Spleen (tissue), 11 donors: ENCODE results near the gene DNMT3B. TPM values are rescaled to one million over a fixed set of nuclear protein-coding genes. Genes with fewer than 3 reads are reported as not detected.

ENCODE experiments used
- DNase-seq: peaks from one replicate; pipeline ENCODE4 v3.0.0-alpha.2; 2020
- H3K27ac ChIP-seq, 8 donors: fragments of 200-600 bp; sonication (generic) in 7 of 8; 1 replicate in 4 of 8; 2 replicates in 4 of 8; pipeline versions ENCODE4 v1.5.0 to v1.8.0; 2016 to 2021; ENCODE audit warnings: inconsistent platforms in 4 of 8, mild to moderate bottlenecking in 4 of 8, moderate library complexity in 1 of 8
- H3K27me3 ChIP-seq, 7 donors: fragments of 200-600 bp; sonication (generic) in 6 of 7; replicated peaks in 1 of 7; 1 replicate in 4 of 7; 2 replicates in 3 of 7; pipeline versions ENCODE4 v1.5.0 to v1.8.0; 2016 to 2021; ENCODE audit warnings: inconsistent platforms in 3 of 7, mild to moderate bottlenecking in 1 of 7
- H3K36me3 ChIP-seq, 6 donors: fragments of 200-600 bp; sonication (generic) in 5 of 6; 1 replicate in 4 of 6; 2 replicates in 2 of 6; pipeline versions ENCODE4 v1.5.0 to v1.8.0; 2016 to 2021; ENCODE audit warnings: inconsistent platforms in 2 of 6
- H3K4me1 ChIP-seq, 6 donors: fragments of 200-600 bp; sonication (generic) in 5 of 6; 1 replicate in 3 of 6; 2 replicates in 3 of 6; pipeline versions ENCODE4 v1.5.0 to v1.8.0; 2016 to 2021; ENCODE audit warnings: inconsistent platforms in 3 of 6
- H3K4me3 ChIP-seq, 8 donors: fragments of 200-600 bp; sonication (generic) in 7 of 8; 1 replicate in 4 of 8; 2 replicates in 4 of 8; pipeline versions ENCODE4 v1.5.0 to v1.8.0; 2016 to 2021; ENCODE audit warnings: inconsistent platforms in 4 of 8, mild to moderate bottlenecking in 4 of 8, moderate library complexity in 2 of 8
- H3K9me3 ChIP-seq, 8 donors: fragments of 200-600 bp; sonication (generic) in 7 of 8; 1 replicate in 4 of 8; 2 replicates in 4 of 8; pipeline versions ENCODE4 v1.5.0 to v1.8.0; 2016 to 2021; ENCODE audit warnings: inconsistent platforms in 4 of 8
- POLR2A ChIP-seq, 3 donors: fragments of 450-650 bp; IDR thresholded peaks; one replicate each; pipeline ENCODE4 v1.5.1; 2017; ENCODE audit warnings: antibody characterized with exemption in 3 of 3, mild to moderate bottlenecking in 1 of 3
- POLR2AphosphoS5 ChIP-seq, 3 donors: sonication (generic); formaldehyde crosslinking; IDR thresholded peaks; one replicate each; pipeline ENCODE4 v1.5.1; 2017; ENCODE audit warnings: antibody characterized with exemption in 3 of 3
- WGBS, 5 donors: extraction: QIAGEN DNeasy Blood & Tissue Kit in 3 of 5; methylation state at CpG; one replicate each; pipeline versions ENCODE4 v1.1.5 to v1.1.7; 2013 to 2018; 5-methylcytosine and 5-hydroxymethylcytosine counted together
- intact Hi-C: fragments of 100-400 bp; cut with DNase I; formaldehyde crosslinking; loops from one replicate; pipeline ENCODE4 v1.15.0; 2023; ENCODE audit warnings: low total_unique reads
- polyA plus RNA-seq, 3 donors: library from polyadenylated mRNA; stranded (reverse); fragments of 200-250 nt; gene quantifications; one replicate each; pipeline ENCODE4 v1.2.1, GENCODE V29; 2013
- total RNA-seq, 7 donors: library from RNA; depleted of rRNA in 3 of 7; stranded (reverse); fragments of >200 nt in 3 of 7; fragmentation: NEBNext Ultra II Directional in 4 of 7; extraction: Animal tissue kit (Norgen Biotek cat#: 25700) in 4 of 7; gene quantifications; one replicate each; pipeline versions ENCODE4 v1.1.0 to v1.2.1, GENCODE V29; 2016 to 2021
- TF ChIP-seq, protein P1 (sequence below), 11 experiments: fragments of 200-600 bp in 7 of 11; fragments of 450-650 bp in 4 of 11; sonication (generic) in 4 of 11; IDR thresholded peaks in 8 of 11; conservative IDR thresholded peaks in 3 of 11; 1 replicate in 7 of 11; 2 replicates in 4 of 11; pipeline versions ENCODE4 v1.4.0 to v1.8.0; 2016 to 2021; ENCODE audit warnings: antibody characterized with exemption in 11 of 11, inconsistent platforms in 4 of 11, mild to moderate bottlenecking in 1 of 11
- donor health status: healthy with polysubstance abuse.
- donor health status: DM: no; HTN: no; CAD: no; lungs with moderate emphysema.
- donor health status: DM: no; HTN: no; CAD: no.
- donor health status: Bipolar disorder and iron deficiency.
- donor health status: healthy.
- donor health status: DM: no; HTN: no; CAD: no.
- donor health status: DM: yes; HTN: yes; CAD: no.

DNMT3B gene
- total and polyA plus RNA-seq, 10 donors, result 0.20 to 1.6 (median 0.99) TPM

DNA sequence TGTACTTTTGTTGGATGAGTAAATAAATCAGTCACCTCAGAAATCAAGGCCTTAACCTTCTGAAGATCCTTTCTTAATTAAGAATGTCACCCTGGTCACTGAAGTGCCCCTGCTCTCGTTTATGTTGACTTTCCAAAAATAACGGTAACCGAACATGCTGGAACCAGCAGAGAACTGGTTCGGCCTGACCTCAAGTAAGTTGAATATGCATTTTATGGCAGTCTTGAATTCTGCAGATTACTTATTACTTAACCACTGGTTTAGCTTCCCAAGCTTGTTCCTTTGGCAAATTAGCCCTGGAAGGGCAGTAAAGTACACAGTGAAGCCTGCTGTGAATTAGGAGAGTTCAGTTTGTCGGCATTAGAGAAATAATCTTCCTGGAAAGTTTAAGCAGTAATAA is 69.8 kb downstream of the DNMT3B start:
- H3K27me3 ChIP-seq, result no peaks in the 10 kb centered on the region
- intact Hi-C loops, result no loop called here
- H3K36me3 ChIP-seq, result peaks cover 5 to 97% (median 51%) of the 10 kb centered on the region in 6 donors
- H3K9me3 ChIP-seq, result no peaks in the 10 kb centered on the region
- DNase-seq, result no peak
- peaks cover 0 to 71% (median 26%) of the 10 kb centered on the region in 6 donors for H3K4me1 ChIP-seq
- H3K27ac ChIP-seq, result no peak overlapping the region
- TF ChIP-seq POLR2AphosphoS5 (IDR thresholded peaks at IDR 0.05), result no peak
- TF ChIP-seq POLR2A (IDR thresholded peaks at IDR 0.05), result no peak
- TF ChIP-seq, protein P1, sequence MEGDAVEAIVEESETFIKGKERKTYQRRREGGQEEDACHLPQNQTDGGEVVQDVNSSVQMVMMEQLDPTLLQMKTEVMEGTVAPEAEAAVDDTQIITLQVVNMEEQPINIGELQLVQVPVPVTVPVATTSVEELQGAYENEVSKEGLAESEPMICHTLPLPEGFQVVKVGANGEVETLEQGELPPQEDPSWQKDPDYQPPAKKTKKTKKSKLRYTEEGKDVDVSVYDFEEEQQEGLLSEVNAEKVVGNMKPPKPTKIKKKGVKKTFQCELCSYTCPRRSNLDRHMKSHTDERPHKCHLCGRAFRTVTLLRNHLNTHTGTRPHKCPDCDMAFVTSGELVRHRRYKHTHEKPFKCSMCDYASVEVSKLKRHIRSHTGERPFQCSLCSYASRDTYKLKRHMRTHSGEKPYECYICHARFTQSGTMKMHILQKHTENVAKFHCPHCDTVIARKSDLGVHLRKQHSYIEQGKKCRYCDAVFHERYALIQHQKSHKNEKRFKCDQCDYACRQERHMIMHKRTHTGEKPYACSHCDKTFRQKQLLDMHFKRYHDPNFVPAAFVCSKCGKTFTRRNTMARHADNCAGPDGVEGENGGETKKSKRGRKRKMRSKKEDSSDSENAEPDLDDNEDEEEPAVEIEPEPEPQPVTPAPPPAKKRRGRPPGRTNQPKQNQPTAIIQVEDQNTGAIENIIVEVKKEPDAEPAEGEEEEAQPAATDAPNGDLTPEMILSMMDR (IDR thresholded peaks at IDR 0.05 in 8 of 11, conservative IDR thresholded peaks at IDR 0.05 in 3 of 11), result no peak
- no peak overlapping the region for H3K4me3 ChIP-seq
- WGBS, 5 donors, result 86 to 93% (median 90%) methylated on average over 5 of the region's 5 CpGs

GRCh38 chr20:32832664-32833063 is 70.5 kb downstream of the DNMT3B start:
- Histone ChIP-seq H3K27me3 (no peaks in the 10 kb centered on the region), H3K4me3 (no peak overlapping the region), H3K27ac (no peak overlapping the region), H3K36me3 (peaks cover 6 to 97% (median 51%) of the 10 kb centered on the region in 6 donors), H3K4me1 (peaks cover 0 to 65% (median 26%) of the 10 kb centered on the region in 6 donors), H3K9me3 (no peaks in the 10 kb centered on the region)
- intact Hi-C loops, result no loop called here
- DNase-seq, result no peak
- no peak for TF ChIP-seq POLR2A (IDR thresholded peaks at IDR 0.05)
- no peak for TF ChIP-seq POLR2AphosphoS5 (IDR thresholded peaks at IDR 0.05)
- TF ChIP-seq, protein P1 (IDR thresholded peaks at IDR 0.05 in 8 of 11, conservative IDR thresholded peaks at IDR 0.05 in 3 of 11), result no peak
- WGBS, 5 donors, result 69 to 78% (median 72%) methylated on average over 11 of the region's 11 CpGs

- Histone ChIP-seq H3K36me3 (peaks cover 6 to 97% (median 59%) of the 10 kb centered on the region in 6 donors), H3K4me3 (no peak overlapping the region), H3K27me3 (no peaks in the 10 kb centered on the region), H3K9me3 (no peaks in the 10 kb centered on the region), H3K27ac (no peak overlapping the region), H3K4me1 (peaks cover 0 to 42% (median 9%) of the 10 kb centered on the region in 6 donors)
- intact Hi-C loops, result no loop called here
- no peak for DNase-seq
- TF ChIP-seq POLR2A (IDR thresholded peaks at IDR 0.05) (no peak), POLR2AphosphoS5 (IDR thresholded peaks at IDR 0.05) (no peak)
- TF ChIP-seq, protein P1 (IDR thresholded peaks at IDR 0.05 in 8 of 11, conservative IDR thresholded peaks at IDR 0.05 in 3 of 11), result no peak
Measured at GRCh38 chr20:32834972-32835371, 72.8 kb downstream of the DNMT3B start.

- TF ChIP-seq POLR2A (IDR thresholded peaks at IDR 0.05) (no peak), POLR2AphosphoS5 (IDR thresholded peaks at IDR 0.05) (no peak)
- TF ChIP-seq, protein P1 (IDR thresholded peaks at IDR 0.05 in 8 of 11, conservative IDR thresholded peaks at IDR 0.05 in 3 of 11), result no peak
- DNase-seq, result no peak
- intact Hi-C loops, result no loop called here
- no peaks in the 10 kb centered on the region for H3K9me3 ChIP-seq
- peaks cover 0 to 32% (median 2%) of the 10 kb centered on the region in 6 donors for H3K4me1 ChIP-seq
- WGBS, 5 donors, result 46 to 97% (median 64%) methylated on average over 1 of the region's 1 CpG
- H3K4me3 ChIP-seq, result no peak overlapping the region
- H3K27ac ChIP-seq, result no peak overlapping the region
- no peaks in the 10 kb centered on the region for H3K27me3 ChIP-seq
- H3K36me3 ChIP-seq, result peaks cover 6 to 97% (median 78%) of the 10 kb centered on the region in 6 donors
Measured at GRCh38 chr20:32837157-32837556, 75.0 kb downstream of the DNMT3B start.
